Measurements from ENCODE around the gene PLCH1.
A peak's percentile ranks its signal among the peaks of the same experiment; 100 is the strongest.

Gene PLCH1

DNA sequence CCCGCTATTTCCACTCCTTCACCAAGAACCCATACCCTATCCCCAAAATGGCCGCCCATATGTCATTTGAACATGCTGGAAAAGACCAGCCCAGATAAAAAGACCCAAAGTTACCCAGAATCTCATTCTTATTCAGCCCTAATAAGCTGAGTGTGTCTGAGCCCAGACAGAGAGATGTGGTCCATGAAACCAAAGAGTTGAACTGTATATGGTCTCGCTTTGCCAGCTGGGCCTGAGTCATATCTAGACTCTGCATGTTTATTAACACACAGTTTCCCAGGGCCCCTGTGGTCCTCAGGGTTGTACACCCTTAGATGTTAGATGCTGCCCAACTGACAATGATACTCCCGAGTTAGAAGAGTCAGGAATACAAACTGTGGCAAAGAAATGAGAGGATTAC, 249.5 kb downstream of the PLCH1 start:
- ATAC-seq, result peak; percentile 91
- H3K27me3 Mint-ChIP-seq, result no peaks in the 10 kb centered on the region
- no peaks in the 10 kb centered on the region for H3K36me3 Mint-ChIP-seq
- peaks cover 21% of the 10 kb centered on the region for H3K4me1 Mint-ChIP-seq
- no peaks in the 10 kb centered on the region for H3K9me3 Mint-ChIP-seq
- peak overlapping the region; percentile 50 for H3K27ac Mint-ChIP-seq
- no peak overlapping the region for H3K4me3 Mint-ChIP-seq

DNA sequence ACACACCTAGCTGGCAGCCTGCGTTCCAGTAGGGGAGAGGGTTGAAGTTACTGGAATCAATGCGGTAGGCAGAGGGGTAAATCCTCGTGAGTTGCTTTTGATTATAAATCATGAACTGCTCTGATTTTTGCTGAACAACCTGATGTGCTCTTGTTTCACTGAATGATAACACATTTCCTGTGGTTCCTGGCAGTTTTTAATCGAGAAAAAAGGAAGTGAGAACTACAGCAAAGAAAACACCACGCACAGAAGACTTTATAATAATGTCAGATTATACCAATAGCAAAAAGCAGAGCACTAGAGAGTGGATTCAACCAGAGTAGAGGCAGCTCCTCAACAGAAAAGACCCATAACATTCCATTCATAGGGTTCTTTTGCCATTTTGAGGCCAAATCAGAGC, 250.5 kb downstream of the PLCH1 start:
- H3K36me3 Mint-ChIP-seq, result no peaks in the 10 kb centered on the region
- peaks cover 21% of the 10 kb centered on the region for H3K4me1 Mint-ChIP-seq
- ATAC-seq, result peak; percentile 61
- no peaks in the 10 kb centered on the region for H3K9me3 Mint-ChIP-seq
- peak overlapping the region; percentile 50 for H3K27ac Mint-ChIP-seq
- H3K4me3 Mint-ChIP-seq, result peak overlapping the region; percentile 37
- H3K27me3 Mint-ChIP-seq, result no peaks in the 10 kb centered on the region

DNA sequence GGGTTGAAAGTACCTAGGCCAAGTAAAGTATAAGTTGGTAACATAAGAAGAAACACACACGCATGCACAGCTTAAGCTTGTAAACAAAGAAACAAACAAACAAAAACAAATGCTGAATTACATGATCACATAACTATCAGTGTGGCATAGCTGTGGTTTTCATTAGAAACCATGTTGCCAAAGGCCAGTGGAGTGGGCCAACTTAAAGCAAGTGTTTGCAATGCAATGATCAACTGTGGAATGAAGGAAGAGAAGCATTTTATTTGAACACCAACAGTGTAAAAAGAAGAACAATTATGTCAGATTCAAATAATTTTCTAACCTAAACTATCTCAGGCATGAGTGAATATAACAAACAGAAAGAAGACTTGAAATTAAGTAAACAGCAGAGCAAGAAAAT, 252.0 kb downstream of the PLCH1 start:
- Mint-ChIP-seq H3K9me3 (no peaks in the 10 kb centered on the region), H3K27ac (no peak overlapping the region), H3K36me3 (no peaks in the 10 kb centered on the region), H3K4me3 (no peak overlapping the region), H3K4me1 (peaks cover 21% of the 10 kb centered on the region), H3K27me3 (no peaks in the 10 kb centered on the region)
- no peak for ATAC-seq

DNA sequence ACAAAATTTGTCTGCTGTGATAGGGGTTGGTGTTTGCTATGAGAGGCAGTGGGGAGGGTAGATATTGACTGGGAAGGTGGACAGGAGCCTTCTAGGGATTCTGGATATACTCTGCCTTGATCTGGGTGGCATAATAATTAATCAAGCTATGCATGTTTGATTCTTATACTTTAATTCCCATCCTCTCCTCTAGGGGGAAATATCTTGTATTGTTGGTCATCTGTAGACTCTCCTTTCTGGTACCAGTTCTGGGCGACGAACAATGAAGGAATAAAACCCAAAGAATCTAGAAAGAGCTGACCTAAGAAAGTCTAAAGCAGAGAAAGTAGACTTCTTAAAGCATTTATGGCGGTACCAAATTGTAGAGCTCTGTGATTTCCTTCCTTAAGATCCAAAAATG, 253.2 kb downstream of the PLCH1 start:
- H3K27ac Mint-ChIP-seq, result no peak overlapping the region

DNA sequence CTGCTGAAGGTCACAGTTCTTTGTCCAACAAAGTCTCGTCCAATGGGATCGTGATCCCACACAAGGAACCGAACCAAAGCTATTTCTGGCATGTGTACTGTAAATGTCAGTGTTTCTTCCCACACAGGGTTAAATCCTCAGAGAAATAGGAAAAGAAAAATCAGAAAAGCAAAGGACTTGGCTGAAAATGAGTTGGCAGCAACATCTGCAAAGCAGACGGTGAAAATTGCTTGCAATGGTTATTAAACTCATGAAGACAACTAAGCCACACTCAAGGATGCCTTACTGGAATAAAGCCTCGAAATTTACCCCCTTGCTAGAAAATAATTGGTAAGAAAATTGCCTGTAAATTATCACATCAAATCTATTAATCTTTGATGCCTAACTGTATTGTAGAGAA, 256.2 kb downstream of the PLCH1 start:
- Mint-ChIP-seq H3K4me3 (no peak overlapping the region), H3K36me3 (no peaks in the 10 kb centered on the region), H3K27ac (no peak overlapping the region), H3K27me3 (no peaks in the 10 kb centered on the region), H3K9me3 (no peaks in the 10 kb centered on the region), H3K4me1 (peaks cover 2% of the 10 kb centered on the region)
- ATAC-seq, result no peak

More for the DNA sequence above, 253.2 kb downstream of the PLCH1 start:
- Mint-ChIP-seq H3K9me3 (no peaks in the 10 kb centered on the region), H3K4me3 (no peak overlapping the region), H3K36me3 (no peaks in the 10 kb centered on the region), H3K4me1 (peaks cover 21% of the 10 kb centered on the region), H3K27me3 (no peaks in the 10 kb centered on the region)
- ATAC-seq, result no peak

DNA sequence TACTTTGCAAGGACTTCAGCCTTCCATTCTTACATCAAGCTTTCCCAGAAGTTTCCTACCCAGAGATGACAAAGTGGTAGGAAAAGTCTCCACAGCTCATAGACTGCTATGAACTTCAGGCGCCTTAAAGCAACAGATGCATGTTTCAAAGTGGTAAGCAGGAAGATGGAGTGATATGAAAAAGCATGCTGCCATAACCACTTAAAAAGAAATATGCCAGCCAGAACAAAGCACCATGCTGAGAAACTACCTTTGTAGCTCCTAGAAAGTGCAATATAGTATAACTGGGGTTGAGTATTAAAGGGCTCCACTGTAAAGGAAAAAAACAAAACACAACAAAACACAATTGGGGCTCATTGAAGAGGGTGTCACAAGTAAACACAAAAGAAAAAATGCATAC, 259.0 kb downstream of the PLCH1 start:
- no peaks in the 10 kb centered on the region for H3K4me1 Mint-ChIP-seq
- no peak for ATAC-seq
- H3K9me3 Mint-ChIP-seq, result no peaks in the 10 kb centered on the region
- no peak overlapping the region for H3K4me3 Mint-ChIP-seq
- no peaks in the 10 kb centered on the region for H3K27me3 Mint-ChIP-seq
- H3K27ac Mint-ChIP-seq, result no peak overlapping the region
- no peaks in the 10 kb centered on the region for H3K36me3 Mint-ChIP-seq

DNA sequence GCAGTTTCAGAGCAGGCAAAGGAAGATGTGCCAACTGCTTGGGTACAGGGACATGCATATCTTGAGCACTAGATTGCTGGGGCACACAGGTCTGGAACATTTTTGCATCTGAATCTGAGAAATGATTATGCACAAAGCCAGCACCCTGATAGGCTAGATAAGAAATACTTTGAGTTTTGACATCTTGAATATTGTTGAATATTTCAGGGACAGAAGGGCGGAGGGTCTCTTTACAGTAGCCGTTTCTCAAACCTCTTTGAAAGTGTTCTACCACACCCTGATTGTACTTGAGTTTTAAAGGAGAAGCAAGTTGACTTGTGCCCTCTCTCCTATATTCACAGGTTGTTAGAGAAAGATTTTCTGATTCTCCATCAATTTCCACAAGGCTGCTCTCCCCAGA, 263.3 kb downstream of the PLCH1 start:
- no peak for ATAC-seq
- H3K4me3 Mint-ChIP-seq, result no peak overlapping the region
- no peaks in the 10 kb centered on the region for H3K27me3 Mint-ChIP-seq
- H3K36me3 Mint-ChIP-seq, result no peaks in the 10 kb centered on the region
- no peak overlapping the region for H3K27ac Mint-ChIP-seq
- H3K4me1 Mint-ChIP-seq, result no peaks in the 10 kb centered on the region
- peaks cover 7% of the 10 kb centered on the region for H3K9me3 Mint-ChIP-seq

DNA sequence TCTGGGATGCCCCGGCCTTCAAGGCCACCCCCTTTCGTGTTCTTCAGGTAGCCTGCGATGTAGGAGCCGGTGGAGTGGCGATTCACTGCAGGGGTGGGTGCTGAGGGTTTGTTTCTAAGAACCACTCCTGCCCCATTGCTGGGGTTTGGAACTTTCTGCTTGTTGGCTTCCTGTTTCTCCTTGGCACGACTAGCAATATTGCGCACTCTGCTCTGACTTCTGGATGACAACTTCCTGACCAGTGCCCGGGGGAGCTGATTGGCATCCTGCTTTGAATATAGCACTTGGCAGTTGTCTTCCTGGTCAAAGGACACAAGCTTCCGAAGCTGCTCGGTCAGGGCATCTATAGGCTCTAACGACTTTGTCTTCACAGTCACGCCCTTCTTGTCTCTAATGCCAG, 263.8 kb downstream of the PLCH1 start:
- ATAC-seq, result no peak
- no peak overlapping the region for H3K4me3 Mint-ChIP-seq
- no peaks in the 10 kb centered on the region for H3K27me3 Mint-ChIP-seq
- H3K36me3 Mint-ChIP-seq, result no peaks in the 10 kb centered on the region
- H3K9me3 Mint-ChIP-seq, result peaks cover 7% of the 10 kb centered on the region
- H3K4me1 Mint-ChIP-seq, result no peaks in the 10 kb centered on the region
- no peak overlapping the region for H3K27ac Mint-ChIP-seq

DNA sequence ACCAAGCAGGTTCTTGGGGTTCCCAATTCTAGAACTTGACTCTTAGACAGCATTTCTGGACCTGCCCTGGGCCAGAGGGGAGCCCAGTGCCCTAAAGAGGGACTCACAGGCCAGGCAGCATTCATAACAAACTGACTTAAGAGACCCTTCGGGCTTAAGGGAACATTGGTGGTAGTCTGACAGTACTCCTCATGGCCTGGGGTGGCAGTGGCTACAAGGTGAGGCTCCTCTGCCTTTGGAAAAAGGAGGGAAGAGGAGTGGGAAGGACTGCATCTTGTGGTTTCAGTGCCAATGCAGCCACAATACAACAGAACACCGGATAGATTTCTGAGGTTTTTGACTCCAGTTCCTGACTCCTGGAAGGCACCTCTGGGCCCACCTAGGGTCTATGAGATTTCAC, 279.2 kb downstream of the PLCH1 start:
- Mint-ChIP-seq H3K4me3 (no peak overlapping the region), H3K4me1 (no peaks in the 10 kb centered on the region), H3K36me3 (no peaks in the 10 kb centered on the region), H3K9me3 (peaks cover 13% of the 10 kb centered on the region), H3K27me3 (no peaks in the 10 kb centered on the region), H3K27ac (no peak overlapping the region)
- no peak for ATAC-seq

DNA sequence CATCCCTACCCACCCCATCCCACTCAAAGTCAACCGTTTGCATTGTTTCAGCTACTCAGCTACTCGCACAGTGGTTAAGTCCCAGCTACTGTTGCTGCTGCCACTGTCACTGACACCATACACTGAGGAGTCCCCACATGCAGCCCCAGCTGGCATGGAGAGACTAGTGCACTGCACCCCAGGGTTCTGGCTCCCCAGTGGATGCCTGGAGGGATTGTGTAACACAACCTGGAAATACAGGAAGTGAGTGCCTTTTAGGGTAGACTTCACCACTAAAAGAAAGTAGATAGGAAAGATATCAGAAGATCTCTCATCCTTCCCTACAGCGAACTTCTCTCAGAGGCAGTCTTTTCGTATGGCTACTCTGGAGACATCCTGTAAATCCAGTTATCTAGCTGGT, 282.2 kb downstream of the PLCH1 start:
- no peaks in the 10 kb centered on the region for H3K36me3 Mint-ChIP-seq
- no peaks in the 10 kb centered on the region for H3K27me3 Mint-ChIP-seq
- H3K9me3 Mint-ChIP-seq, result peaks cover 7% of the 10 kb centered on the region
- no peak for ATAC-seq
- H3K27ac Mint-ChIP-seq, result no peak overlapping the region
- H3K4me3 Mint-ChIP-seq, result no peak overlapping the region
- H3K4me1 Mint-ChIP-seq, result no peaks in the 10 kb centered on the region

DNA sequence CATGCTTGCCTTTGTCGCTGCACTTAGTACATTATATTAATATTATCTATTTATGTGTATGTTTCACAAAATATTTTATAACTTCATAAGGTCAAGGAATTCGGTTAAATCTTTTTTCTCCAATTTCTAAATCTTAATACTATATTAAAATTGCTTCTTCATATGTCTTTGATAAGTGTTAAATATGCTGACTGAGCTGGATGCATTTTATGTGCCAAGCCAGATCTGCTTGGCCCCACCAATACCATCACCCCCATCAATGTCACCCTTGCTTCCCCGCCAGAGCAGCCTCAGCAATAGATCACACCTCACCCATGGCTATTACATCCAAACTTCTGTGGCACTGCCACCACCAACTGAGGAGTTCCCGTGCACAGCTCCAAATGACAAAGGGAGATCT, 287.3 kb downstream of the PLCH1 start:
- no peaks in the 10 kb centered on the region for H3K9me3 Mint-ChIP-seq
- H3K27ac Mint-ChIP-seq, result no peak overlapping the region
- H3K4me1 Mint-ChIP-seq, result no peaks in the 10 kb centered on the region
- no peaks in the 10 kb centered on the region for H3K27me3 Mint-ChIP-seq
- H3K36me3 Mint-ChIP-seq, result no peaks in the 10 kb centered on the region
- no peak overlapping the region for H3K4me3 Mint-ChIP-seq
- ATAC-seq, result no peak

DNA sequence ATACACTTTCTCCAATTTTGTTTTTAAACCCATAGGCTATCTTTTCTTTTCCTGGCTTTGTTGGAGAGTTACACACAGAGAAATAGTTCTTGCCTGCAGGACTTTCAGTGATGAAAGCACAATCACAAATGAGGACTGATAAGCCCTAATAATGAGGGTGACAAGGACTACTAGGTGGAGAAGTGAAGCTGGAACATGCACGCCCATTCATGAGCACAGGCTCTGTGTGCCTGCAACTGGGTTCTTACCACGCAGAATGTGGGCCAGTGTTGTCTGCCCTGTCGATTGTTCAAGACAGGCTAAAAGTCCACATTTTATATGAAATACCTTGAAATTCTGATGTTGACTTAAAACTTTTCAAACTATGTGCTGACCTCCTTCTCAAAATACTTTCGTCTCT, 289.1 kb downstream of the PLCH1 start:
- H3K4me1 Mint-ChIP-seq, result no peaks in the 10 kb centered on the region
- no peaks in the 10 kb centered on the region for H3K36me3 Mint-ChIP-seq
- no peak overlapping the region for H3K27ac Mint-ChIP-seq
- no peaks in the 10 kb centered on the region for H3K27me3 Mint-ChIP-seq
- H3K9me3 Mint-ChIP-seq, result no peaks in the 10 kb centered on the region
- H3K4me3 Mint-ChIP-seq, result no peak overlapping the region
- no peak for ATAC-seq

DNA sequence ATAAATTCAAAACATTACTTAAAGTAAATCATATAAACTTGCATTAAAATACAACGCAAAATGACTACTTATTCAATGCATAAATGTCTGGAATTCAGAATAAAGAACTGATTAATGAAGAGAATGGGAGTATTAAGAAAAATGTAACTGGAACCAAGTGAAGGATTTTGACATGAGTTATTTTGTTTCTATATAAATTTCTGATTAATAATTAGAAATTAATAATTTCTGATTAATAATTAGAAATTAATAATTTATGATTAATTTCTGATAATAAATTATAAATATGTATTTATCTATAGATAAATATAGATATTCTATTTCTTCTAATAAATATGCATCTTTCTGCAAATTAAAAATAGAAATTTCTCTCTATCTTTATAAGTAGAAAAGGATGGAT, 291.4 kb downstream of the PLCH1 start:
- Mint-ChIP-seq H3K4me1 (no peaks in the 10 kb centered on the region), H3K27me3 (no peaks in the 10 kb centered on the region), H3K27ac (no peak overlapping the region), H3K9me3 (no peaks in the 10 kb centered on the region), H3K4me3 (no peak overlapping the region), H3K36me3 (no peaks in the 10 kb centered on the region)
- ATAC-seq, result no peak

DNA sequence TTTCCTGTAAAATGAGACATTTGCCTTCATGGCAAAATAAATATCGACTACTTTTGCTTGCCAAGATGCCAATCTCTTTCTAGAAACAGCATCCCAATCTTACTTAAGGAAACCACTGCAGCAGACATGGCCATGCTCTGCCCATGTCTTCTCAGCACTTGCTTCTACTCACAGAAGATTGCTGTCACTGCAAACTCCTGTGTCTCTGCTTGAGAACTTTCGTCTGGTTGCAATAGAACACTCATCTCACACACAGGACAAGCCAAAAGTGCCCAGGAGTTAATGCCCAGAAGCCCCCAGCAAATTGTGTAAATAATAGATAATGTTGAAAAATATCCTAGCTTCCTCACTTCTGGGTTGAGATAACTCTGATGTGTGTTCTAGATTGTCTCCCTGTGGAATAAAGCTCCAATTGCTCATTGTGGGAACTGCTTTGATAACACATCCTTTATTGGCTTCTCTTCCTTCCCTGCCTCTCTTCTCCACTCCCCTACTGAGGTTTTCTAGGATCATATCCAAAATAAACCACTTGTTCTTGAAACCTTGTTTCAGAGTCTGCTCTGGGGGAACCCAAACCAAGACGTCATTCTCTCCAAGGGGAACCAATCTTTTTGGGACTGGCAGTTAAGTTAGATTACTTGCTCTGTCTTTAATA, 295.1 kb downstream of the PLCH1 start:
- Mint-ChIP-seq H3K27me3 (no peaks in the 10 kb centered on the region), H3K36me3 (no peaks in the 10 kb centered on the region), H3K4me3 (no peak overlapping the region), H3K9me3 (no peaks in the 10 kb centered on the region), H3K4me1 (no peaks in the 10 kb centered on the region), H3K27ac (no peak overlapping the region)
- no peak for ATAC-seq

DNA sequence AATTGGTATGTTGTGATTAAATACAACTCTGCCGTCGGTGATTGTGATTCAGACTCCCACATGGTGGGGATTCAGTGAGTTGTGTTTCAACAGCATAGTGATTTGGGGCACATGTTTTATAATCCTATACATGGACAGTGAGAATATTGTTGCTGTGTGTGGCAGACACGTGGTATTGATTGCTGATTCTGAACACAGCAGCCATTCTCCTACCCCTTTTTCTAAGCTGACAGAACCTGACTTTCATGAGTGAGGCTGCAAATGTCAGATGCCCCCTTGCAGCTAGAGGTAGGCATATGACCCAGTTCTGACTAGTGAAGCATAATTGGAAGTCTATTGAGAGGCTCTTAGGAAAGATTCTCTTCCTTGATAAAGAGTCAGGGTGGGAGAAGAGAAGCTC, 296.3 kb downstream of the PLCH1 start:
- ATAC-seq, result no peak

DNA sequence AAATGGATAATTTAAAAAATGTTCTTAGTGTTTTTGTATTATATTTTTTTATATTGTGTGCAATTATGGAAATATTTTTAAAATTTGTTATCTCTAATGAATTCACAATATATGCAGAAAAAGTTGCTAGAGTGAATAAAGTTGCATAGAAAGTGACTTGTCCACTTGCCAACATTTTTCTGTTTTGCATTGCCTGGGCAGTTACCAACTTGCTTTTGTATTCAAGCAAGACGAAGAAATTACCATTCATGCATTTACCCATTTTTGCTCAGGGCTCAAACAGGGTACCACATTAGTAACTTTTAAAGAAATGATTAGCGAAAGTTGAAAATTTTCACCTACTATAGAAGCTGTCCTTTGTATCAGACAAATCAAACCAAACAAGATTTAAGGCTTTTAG, 298.5 kb downstream of the PLCH1 start:
- Mint-ChIP-seq H3K27me3 (no peaks in the 10 kb centered on the region), H3K4me3 (no peak overlapping the region), H3K36me3 (no peaks in the 10 kb centered on the region), H3K27ac (no peak overlapping the region), H3K4me1 (no peaks in the 10 kb centered on the region), H3K9me3 (no peaks in the 10 kb centered on the region)
- no peak for ATAC-seq

More for the DNA sequence above, 296.3 kb downstream of the PLCH1 start:
- Mint-ChIP-seq H3K4me3 (no peak overlapping the region), H3K9me3 (no peaks in the 10 kb centered on the region), H3K36me3 (no peaks in the 10 kb centered on the region), H3K27me3 (no peaks in the 10 kb centered on the region), H3K27ac (no peak overlapping the region), H3K4me1 (no peaks in the 10 kb centered on the region)

DNA sequence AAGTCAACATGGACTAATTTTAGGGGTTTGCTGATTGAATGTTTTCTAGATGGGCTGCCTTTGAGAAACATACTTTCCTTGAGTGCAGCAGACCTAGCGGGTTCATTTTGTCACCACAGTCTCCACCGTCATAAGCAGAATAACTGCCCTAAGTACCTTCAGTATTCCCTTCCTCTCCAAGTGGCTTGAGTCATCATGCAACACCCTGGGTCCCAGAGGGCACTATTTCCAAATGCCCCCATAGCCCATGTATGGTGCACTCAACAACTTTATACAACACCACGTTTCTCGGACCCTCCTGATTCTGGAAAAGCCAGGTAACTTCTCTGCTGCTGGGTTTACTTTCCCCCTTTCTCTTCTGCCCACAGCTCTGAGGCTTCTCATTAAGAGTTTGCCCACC, 300.1 kb downstream of the PLCH1 start:
- Mint-ChIP-seq H3K9me3 (no peaks in the 10 kb centered on the region), H3K27ac (no peak overlapping the region), H3K4me1 (no peaks in the 10 kb centered on the region), H3K27me3 (no peaks in the 10 kb centered on the region), H3K4me3 (no peak overlapping the region), H3K36me3 (no peaks in the 10 kb centered on the region)
- no peak for ATAC-seq
